ENCODE data around the gene IGF2BP2.

DNA sequence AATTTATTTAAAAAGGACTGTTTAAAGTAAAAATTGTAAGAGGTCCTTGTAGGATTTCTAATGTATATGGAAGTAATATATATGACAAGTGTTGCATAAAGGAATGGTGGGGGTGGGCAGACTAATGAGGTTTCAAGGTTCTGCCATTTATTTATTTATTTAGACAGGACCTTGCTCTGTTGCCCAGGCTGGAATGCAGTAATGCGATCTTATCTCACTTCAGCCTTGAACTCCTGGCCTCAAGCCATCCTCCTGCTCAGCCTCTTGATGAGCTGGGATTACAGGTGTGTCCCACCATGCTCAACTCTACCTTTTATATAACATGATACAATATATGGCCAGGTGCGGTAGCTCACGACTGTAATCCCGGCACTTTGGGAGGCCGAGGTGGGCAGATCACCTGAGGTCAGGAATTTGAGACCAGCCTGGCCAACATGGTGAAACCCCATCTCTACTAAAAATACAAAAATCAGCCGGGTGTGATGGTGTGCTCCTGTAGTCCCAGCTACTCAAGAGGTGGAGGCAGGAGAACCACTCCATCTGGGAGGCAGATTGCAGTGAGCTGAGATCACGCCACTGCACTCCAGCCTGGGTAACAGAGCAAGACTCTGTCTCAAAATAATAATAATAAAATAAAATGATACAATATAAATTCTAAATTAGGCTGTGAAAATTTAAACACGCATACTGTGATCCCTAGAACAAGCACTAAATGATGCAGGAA, 33.8 kb upstream of the IGF2BP2 start:
- TF ChIP-seq, protein P1, sequence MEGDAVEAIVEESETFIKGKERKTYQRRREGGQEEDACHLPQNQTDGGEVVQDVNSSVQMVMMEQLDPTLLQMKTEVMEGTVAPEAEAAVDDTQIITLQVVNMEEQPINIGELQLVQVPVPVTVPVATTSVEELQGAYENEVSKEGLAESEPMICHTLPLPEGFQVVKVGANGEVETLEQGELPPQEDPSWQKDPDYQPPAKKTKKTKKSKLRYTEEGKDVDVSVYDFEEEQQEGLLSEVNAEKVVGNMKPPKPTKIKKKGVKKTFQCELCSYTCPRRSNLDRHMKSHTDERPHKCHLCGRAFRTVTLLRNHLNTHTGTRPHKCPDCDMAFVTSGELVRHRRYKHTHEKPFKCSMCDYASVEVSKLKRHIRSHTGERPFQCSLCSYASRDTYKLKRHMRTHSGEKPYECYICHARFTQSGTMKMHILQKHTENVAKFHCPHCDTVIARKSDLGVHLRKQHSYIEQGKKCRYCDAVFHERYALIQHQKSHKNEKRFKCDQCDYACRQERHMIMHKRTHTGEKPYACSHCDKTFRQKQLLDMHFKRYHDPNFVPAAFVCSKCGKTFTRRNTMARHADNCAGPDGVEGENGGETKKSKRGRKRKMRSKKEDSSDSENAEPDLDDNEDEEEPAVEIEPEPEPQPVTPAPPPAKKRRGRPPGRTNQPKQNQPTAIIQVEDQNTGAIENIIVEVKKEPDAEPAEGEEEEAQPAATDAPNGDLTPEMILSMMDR (IDR thresholded peaks at IDR 0.05) = no peak
- TF ChIP-seq POLR2A (IDR thresholded peaks at IDR 0.05) (no peak), POLR2AphosphoS5 (IDR thresholded peaks at IDR 0.05; ENCODE audit: insufficient read depth in 1 of 2, low read depth in 1 of 2) (no peak)
